Esophagus (tissue), 2 donors: ENCODE results near the gene LARP4B. TPM values are rescaled to one million over a fixed set of nuclear protein-coding genes. Genes with fewer than 3 reads are reported as not detected.

Experiments used
- H3K27ac ChIP-seq, 2 donors: one replicate each; pipeline ENCODE4 v1.5.1; 2013; ENCODE audit warnings: low read depth in 2 of 2, mild to moderate bottlenecking in 2 of 2, inconsistent platforms in 1 of 2, low read length in 1 of 2, moderate library complexity in 1 of 2
- H3K27me3 ChIP-seq, 2 donors: one replicate each; pipeline ENCODE4 v1.6.1; 2013; ENCODE audit warnings: low read length in 2 of 2, control low read depth in 1 of 2, mild to moderate bottlenecking in 1 of 2; ENCODE audit not compliant: insufficient read depth in 2 of 2, control insufficient read depth in 1 of 2
- H3K36me3 ChIP-seq, 2 donors: one replicate each; pipeline ENCODE4 v1.6.1; 2013; ENCODE audit warnings: low read length in 1 of 2; ENCODE audit not compliant: control insufficient read depth in 2 of 2, insufficient read depth in 2 of 2
- H3K4me1 ChIP-seq, 2 donors: one replicate each; pipeline ENCODE4 v1.6.1; 2013; ENCODE audit warnings: low read length in 1 of 2; ENCODE audit not compliant: control insufficient read depth in 2 of 2, insufficient read depth in 2 of 2
- H3K4me3 ChIP-seq, 2 donors: one replicate each; pipeline ENCODE4 v1.5.1; 2013; ENCODE audit warnings: low read length in 2 of 2, mild to moderate bottlenecking in 2 of 2, low read depth in 1 of 2, moderate library complexity in 1 of 2
- H3K9me3 ChIP-seq, 2 donors: one replicate each; pipeline ENCODE4 v1.6.1; 2013; ENCODE audit warnings: mild to moderate bottlenecking in 2 of 2, low read depth in 1 of 2, low read length in 1 of 2, moderate library complexity in 1 of 2; ENCODE audit not compliant: control insufficient read depth in 2 of 2, insufficient read depth in 1 of 2
- WGBS, 2 donors: extraction: QIAGEN DNeasy Blood & Tissue Kit; methylation state at CpG; one replicate each; pipeline ENCODE4 v1.1.7; 2013; 5-methylcytosine and 5-hydroxymethylcytosine counted together
- polyA plus RNA-seq, 2 donors: library from polyadenylated mRNA; stranded (reverse); fragments of 200-250 nt; gene quantifications; one replicate each; pipeline ENCODE4 v1.2.3, GENCODE V29; 2013
- donor health status: healthy with polysubstance abuse.
- donor health status: Bipolar disorder and iron deficiency.

The LARP4B gene
- polyA plus RNA-seq, 2 donors, result 19.7 to 22.4 TPM

GRCh38 chr10:780536-781524 is 150.7 kb downstream of the LARP4B start:
- no peak overlapping the region for H3K4me3 ChIP-seq
- no peak overlapping the region for H3K27ac ChIP-seq
- no peaks in the 10 kb centered on the region for H3K36me3 ChIP-seq
- H3K27me3 ChIP-seq, result no peaks in the 10 kb centered on the region
- H3K9me3 ChIP-seq, result no peaks in the 10 kb centered on the region
- H3K4me1 ChIP-seq, result peaks cover 0 to 6% of the 10 kb centered on the region in 2 donors
- WGBS, 2 donors, result 92 to 94% methylated on average over 20 to 21 of the region's 21 CpGs

GRCh38 chr10:778626-779330 is 152.7 kb downstream of the LARP4B start:
- Histone ChIP-seq H3K27ac (no peak overlapping the region), H3K27me3 (no peaks in the 10 kb centered on the region)
- 74 to 77% methylated on average over 27 of the region's 27 CpGs for WGBS, 2 donors

GRCh38 chr10:777913-778479 is 153.5 kb downstream of the LARP4B start:
- Histone ChIP-seq H3K4me1 (peaks cover 0 to 3% of the 10 kb centered on the region in 2 donors), H3K4me3 (no peak overlapping the region), H3K27me3 (no peaks in the 10 kb centered on the region), H3K27ac (no peak overlapping the region), H3K36me3 (no peaks in the 10 kb centered on the region), H3K9me3 (peaks cover 0 to 2% of the 10 kb centered on the region in 2 donors)
- 80% methylated on average over 14 to 16 of the region's 16 CpGs for WGBS, 2 donors

More at GRCh38 chr10:778626-779330, 152.7 kb downstream of the LARP4B start:
- H3K4me3 ChIP-seq, result no peak overlapping the region
- no peaks in the 10 kb centered on the region for H3K36me3 ChIP-seq
- H3K4me1 ChIP-seq, result peaks cover 0 to 3% of the 10 kb centered on the region in 2 donors
- no peaks in the 10 kb centered on the region for H3K9me3 ChIP-seq

- Histone ChIP-seq H3K9me3 (peaks cover 0 to 2% of the 10 kb centered on the region in 2 donors), H3K36me3 (no peaks in the 10 kb centered on the region), H3K27me3 (no peaks in the 10 kb centered on the region), H3K4me1 (peaks cover 0 to 3% of the 10 kb centered on the region in 2 donors), H3K27ac (no peak overlapping the region), H3K4me3 (no peak overlapping the region)
- WGBS, 2 donors, result 80 to 82% methylated on average over 17 of the region's 17 CpGs
Observed at GRCh38 chr10:776772-777171, 154.7 kb downstream of the LARP4B start.

GRCh38 chr10:775245-776075 is 156.0 kb downstream of the LARP4B start:
- Histone ChIP-seq H3K4me3 (no peak overlapping the region), H3K27ac (no peak overlapping the region), H3K36me3 (no peaks in the 10 kb centered on the region), H3K9me3 (peaks cover 0 to 5% of the 10 kb centered on the region in 2 donors), H3K27me3 (no peaks in the 10 kb centered on the region), H3K4me1 (peaks cover 0 to 3% of the 10 kb centered on the region in 2 donors)
- WGBS, 2 donors, result 62 to 63% methylated on average over 36 to 38 of the region's 38 CpGs

- peaks cover 0 to 5% of the 10 kb centered on the region in 2 donors for H3K9me3 ChIP-seq
- WGBS, 2 donors, result 84 to 86% methylated on average over 23 of the region's 23 CpGs
- H3K27me3 ChIP-seq, result no peaks in the 10 kb centered on the region
- peaks cover 0 to 3% of the 10 kb centered on the region in 2 donors for H3K4me1 ChIP-seq
- H3K36me3 ChIP-seq, result no peaks in the 10 kb centered on the region
- H3K27ac ChIP-seq, result no peak overlapping the region
- no peak overlapping the region for H3K4me3 ChIP-seq
Observed at GRCh38 chr10:774661-775244, 156.8 kb downstream of the LARP4B start.

GRCh38 chr10:774223-774622 is 157.3 kb downstream of the LARP4B start:
- WGBS, 2 donors, result 87 to 89% methylated on average over 13 of the region's 13 CpGs
- no peak overlapping the region for H3K4me3 ChIP-seq
- H3K9me3 ChIP-seq, result peaks cover 0 to 5% of the 10 kb centered on the region in 2 donors
- H3K27ac ChIP-seq, result no peak overlapping the region
- H3K27me3 ChIP-seq, result no peaks in the 10 kb centered on the region
- peaks cover 0 to 3% of the 10 kb centered on the region in 2 donors for H3K4me1 ChIP-seq
- no peaks in the 10 kb centered on the region for H3K36me3 ChIP-seq

- no peak overlapping the region for H3K4me3 ChIP-seq
- H3K27ac ChIP-seq, result no peak overlapping the region
- no peaks in the 10 kb centered on the region for H3K36me3 ChIP-seq
- H3K4me1 ChIP-seq, result peaks cover 0 to 3% of the 10 kb centered on the region in 2 donors
- peaks cover 0 to 5% of the 10 kb centered on the region in 2 donors for H3K9me3 ChIP-seq
- H3K27me3 ChIP-seq, result no peaks in the 10 kb centered on the region
- 92% methylated on average over 25 to 27 of the region's 27 CpGs for WGBS, 2 donors
Observed at GRCh38 chr10:773562-774161, 157.8 kb downstream of the LARP4B start.
